Breast epithelium (tissue), 3 donors: ENCODE measurements around the gene VSTM2L.

ENCODE experiments used
- CTCF ChIP-seq, 3 donors: fragments of 450-650 bp; IDR thresholded peaks; one replicate each; pipeline ENCODE4 v1.5.1; 2016 to 2017; ENCODE audit warnings: antibody characterized with exemption in 3 of 3, mild to moderate bottlenecking in 3 of 3, moderate library complexity in 3 of 3
- POLR2A ChIP-seq: fragments of 450-650 bp; IDR thresholded peaks from one replicate; pipeline ENCODE4 v1.6.1; 2016; ENCODE audit warnings: antibody characterized with exemption, mild to moderate bottlenecking, moderate library complexity
- POLR2AphosphoS5 ChIP-seq, 3 donors: sonication (generic); formaldehyde crosslinking; IDR thresholded peaks; one replicate each; pipeline ENCODE4 v1.6.1; 2017; ENCODE audit warnings: antibody characterized with exemption in 3 of 3

DNA sequence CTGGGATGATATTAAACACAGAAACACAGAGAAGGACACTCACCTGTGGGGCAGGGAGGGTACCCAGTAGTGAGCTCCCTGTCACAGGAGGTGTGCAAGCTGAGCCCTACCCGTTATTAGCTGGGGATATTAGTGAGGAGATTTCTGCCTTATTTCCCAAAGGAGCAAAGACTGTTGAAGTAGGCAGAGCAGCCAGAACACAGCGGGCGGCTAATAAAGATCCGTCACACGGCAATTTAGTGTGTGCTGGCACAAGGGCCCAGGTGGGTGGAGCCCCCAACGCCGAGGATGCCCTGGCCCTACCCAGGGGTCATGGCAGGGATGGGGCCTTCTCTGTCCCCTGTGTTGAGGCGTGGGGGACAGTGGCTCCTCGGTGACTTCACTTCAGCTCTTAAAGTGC is 8.3 kb downstream of the VSTM2L start:
- TF ChIP-seq CTCF (IDR thresholded peaks at IDR 0.05) (no peak), POLR2A (no peak), POLR2AphosphoS5 (IDR thresholded peaks at IDR 0.05) (no peak)
